Measurements from ENCODE around the gene ANXA5. TPM values are rescaled to one million over a fixed set of nuclear protein-coding genes. Genes with fewer than 3 reads are reported as not detected.
"Not testable (repeated sequence)": the region's sequence is repeated elsewhere in the genome, so short reads cannot be mapped to it uniquely, and the experiment has no call there.

Gene ANXA5
- 128 and 131 TPM in 2 replicates for total RNA-seq

GRCh38 chr4:121696581-121697461 is at the start of gene ANXA5:
Gene ANXA5, minus strand, starts transcription at chr4:121696980. Its CDS starts 391 bp downstream, at chr4:121696589.
- no peaks in the 10 kb centered on the region for H3K9me3 Mint-ChIP-seq
- H3K27me3 Mint-ChIP-seq (ENCODE audit: insufficient read depth): peaks cover 40% of the 10 kb centered on the region
- H3K36me3 Mint-ChIP-seq (ENCODE audit: low read depth): peaks cover 18% of the 10 kb centered on the region
- peaks cover 62% of the 10 kb centered on the region for H3K4me1 Mint-ChIP-seq (ENCODE audit: low read depth)
- intact Hi-C loops (cut with micrococcal nuclease): loop anchor here (1.0 to 5.0 kb wide), 7 partner anchors 9 to 455 kb away; partner anchors contain the start of genes BBS7, BLTP1 and EXOSC9
- peak within 1 kb of the TSS; percentile 100 for H3K27ac Mint-ChIP-seq
- DNase-seq (ENCODE audit: low spot score): peak; percentile 78
- H3K4me3 Mint-ChIP-seq: peak within 1 kb of the TSS; percentile 99

GRCh38 chr4:121742794-121743193 is 46.0 kb upstream of the ANXA5 start:
- intact Hi-C loops (cut with micrococcal nuclease): no loop called here
- no peak overlapping the region for H3K4me3 Mint-ChIP-seq
- H3K36me3 Mint-ChIP-seq (ENCODE audit: low read depth): no peaks in the 10 kb centered on the region
- DNase-seq (ENCODE audit: low spot score): no peak
- peaks cover 13% of the 10 kb centered on the region for H3K27me3 Mint-ChIP-seq (ENCODE audit: insufficient read depth)
- no peaks in the 10 kb centered on the region for H3K4me1 Mint-ChIP-seq (ENCODE audit: low read depth)
- no peak overlapping the region for H3K27ac Mint-ChIP-seq
- no peaks in the 10 kb centered on the region for H3K9me3 Mint-ChIP-seq

GRCh38 chr4:121741751-121742150 is 45.0 kb upstream of the ANXA5 start:
- no peak for DNase-seq (ENCODE audit: low spot score)
- Mint-ChIP-seq H3K9me3 (no peaks in the 10 kb centered on the region), H3K27me3 (ENCODE audit: insufficient read depth) (peaks cover 15% of the 10 kb centered on the region), H3K27ac (no peak overlapping the region), H3K4me1 (ENCODE audit: low read depth) (no peaks in the 10 kb centered on the region), H3K4me3 (no peak overlapping the region), H3K36me3 (ENCODE audit: low read depth) (no peaks in the 10 kb centered on the region)
- intact Hi-C loops (cut with micrococcal nuclease): no loop called here

GRCh38 chr4:121740796-121741409 is 44.1 kb upstream of the ANXA5 start:
- H3K36me3 Mint-ChIP-seq (ENCODE audit: low read depth): no peaks in the 10 kb centered on the region
- H3K27ac Mint-ChIP-seq: no peak overlapping the region
- no peak for DNase-seq (ENCODE audit: low spot score)
- H3K4me1 Mint-ChIP-seq (ENCODE audit: low read depth): no peaks in the 10 kb centered on the region
- H3K9me3 Mint-ChIP-seq: no peaks in the 10 kb centered on the region
- peaks cover 23% of the 10 kb centered on the region for H3K27me3 Mint-ChIP-seq (ENCODE audit: insufficient read depth)
- intact Hi-C loops (cut with micrococcal nuclease): no loop called here
- no peak overlapping the region for H3K4me3 Mint-ChIP-seq

GRCh38 chr4:121739575-121739974 is 42.8 kb upstream of the ANXA5 start:
- H3K4me3 Mint-ChIP-seq: no peak overlapping the region
- intact Hi-C loops (cut with micrococcal nuclease): no loop called here
- peaks cover 31% of the 10 kb centered on the region for H3K27me3 Mint-ChIP-seq (ENCODE audit: insufficient read depth)

GRCh38 chr4:121738780-121739535 is 42.2 kb upstream of the ANXA5 start:
- Mint-ChIP-seq H3K4me1 (ENCODE audit: low read depth) (no peaks in the 10 kb centered on the region), H3K4me3 (no peak overlapping the region), H3K36me3 (ENCODE audit: low read depth) (no peaks in the 10 kb centered on the region), H3K27me3 (ENCODE audit: insufficient read depth) (peaks cover 31% of the 10 kb centered on the region), H3K27ac (no peak overlapping the region), H3K9me3 (no peaks in the 10 kb centered on the region)
- DNase-seq (ENCODE audit: low spot score): no peak
- intact Hi-C loops (cut with micrococcal nuclease): no loop called here

More at GRCh38 chr4:121739575-121739974, 42.8 kb upstream of the ANXA5 start:
- no peaks in the 10 kb centered on the region for H3K36me3 Mint-ChIP-seq (ENCODE audit: low read depth)
- H3K4me1 Mint-ChIP-seq (ENCODE audit: low read depth): no peaks in the 10 kb centered on the region
- no peak overlapping the region for H3K27ac Mint-ChIP-seq
- DNase-seq (ENCODE audit: low spot score): no peak
- no peaks in the 10 kb centered on the region for H3K9me3 Mint-ChIP-seq

GRCh38 chr4:121737846-121738554 is 41.2 kb upstream of the ANXA5 start:
- no peak for DNase-seq (ENCODE audit: low spot score)
- Mint-ChIP-seq H3K4me3 (no peak overlapping the region), H3K36me3 (ENCODE audit: low read depth) (no peaks in the 10 kb centered on the region), H3K9me3 (no peaks in the 10 kb centered on the region), H3K27me3 (ENCODE audit: insufficient read depth) (peaks cover 25% of the 10 kb centered on the region), H3K4me1 (ENCODE audit: low read depth) (no peaks in the 10 kb centered on the region), H3K27ac (no peak overlapping the region)
- intact Hi-C loops (cut with micrococcal nuclease): no loop called here

- no peak overlapping the region for H3K4me3 Mint-ChIP-seq
- no peaks in the 10 kb centered on the region for H3K36me3 Mint-ChIP-seq (ENCODE audit: low read depth)
- no peaks in the 10 kb centered on the region for H3K9me3 Mint-ChIP-seq
- no peak for DNase-seq (ENCODE audit: low spot score)
- H3K27me3 Mint-ChIP-seq (ENCODE audit: insufficient read depth): peaks cover 21% of the 10 kb centered on the region
- intact Hi-C loops (cut with micrococcal nuclease): loop anchor here (1.0 kb wide), 3 partner anchors 253 to 367 kb away; no protein-coding TSS in a partner anchor
- no peak overlapping the region for H3K27ac Mint-ChIP-seq
- H3K4me1 Mint-ChIP-seq (ENCODE audit: low read depth): no peaks in the 10 kb centered on the region
Observed at GRCh38 chr4:121736735-121737351, 40.1 kb upstream of the ANXA5 start.

- Mint-ChIP-seq H3K27ac (no peak overlapping the region), H3K4me3 (no peak overlapping the region)
- intact Hi-C loops (cut with micrococcal nuclease): no loop called here
Observed at GRCh38 chr4:121734571-121734970, 37.8 kb upstream of the ANXA5 start.

GRCh38 chr4:121733942-121734341 is 37.2 kb upstream of the ANXA5 start:
- Mint-ChIP-seq H3K4me1 (ENCODE audit: low read depth) (no peaks in the 10 kb centered on the region), H3K27me3 (ENCODE audit: insufficient read depth) (peaks cover 31% of the 10 kb centered on the region), H3K36me3 (ENCODE audit: low read depth) (no peaks in the 10 kb centered on the region), H3K27ac (no peak overlapping the region), H3K4me3 (no peak overlapping the region), H3K9me3 (no peaks in the 10 kb centered on the region)
- intact Hi-C loops (cut with micrococcal nuclease): no loop called here
- no peak for DNase-seq (ENCODE audit: low spot score)

More at GRCh38 chr4:121734571-121734970, 37.8 kb upstream of the ANXA5 start:
- Mint-ChIP-seq H3K4me1 (ENCODE audit: low read depth) (no peaks in the 10 kb centered on the region), H3K9me3 (no peaks in the 10 kb centered on the region), H3K27me3 (ENCODE audit: insufficient read depth) (peaks cover 31% of the 10 kb centered on the region), H3K36me3 (ENCODE audit: low read depth) (no peaks in the 10 kb centered on the region)
- DNase-seq (ENCODE audit: low spot score): no peak

- H3K27ac Mint-ChIP-seq; H3K4me1 Mint-ChIP-seq (ENCODE audit: low read depth); H3K4me3 Mint-ChIP-seq; H3K36me3 Mint-ChIP-seq (ENCODE audit: low read depth); DNase-seq (ENCODE audit: low spot score); H3K9me3 Mint-ChIP-seq: not testable (repeated sequence)
- H3K27me3 Mint-ChIP-seq (ENCODE audit: insufficient read depth): peaks cover 10% of the 10 kb centered on the region
- intact Hi-C loops (cut with micrococcal nuclease): loop anchor here (5.0 kb wide), 1 partner anchor 1572 kb away; no protein-coding TSS in a partner anchor
Observed at GRCh38 chr4:121729753-121730152, 33.0 kb upstream of the ANXA5 start.

GRCh38 chr4:121728798-121729226 is 32.0 kb upstream of the ANXA5 start:
- DNase-seq (ENCODE audit: low spot score): no peak
- intact Hi-C loops (cut with micrococcal nuclease): loop anchor here (5.0 kb wide), 1 partner anchor 1572 kb away; no protein-coding TSS in a partner anchor
- Mint-ChIP-seq H3K27me3 (ENCODE audit: insufficient read depth) (peaks cover 10% of the 10 kb centered on the region), H3K4me1 (ENCODE audit: low read depth) (peaks cover 6% of the 10 kb centered on the region), H3K27ac (no peak overlapping the region), H3K4me3 (no peak overlapping the region), H3K36me3 (ENCODE audit: low read depth) (no peaks in the 10 kb centered on the region), H3K9me3 (no peaks in the 10 kb centered on the region)
